ENCODE measurements around the gene ARMH4.

The ARMH4 gene

GRCh38 chr14:58014778-58015177 lies 137.2 kb downstream of the ARMH4 start:
- no peak overlapping the region for H3K4me3 ChIP-seq (ENCODE audit: low read depth, low read length)
- no peak for TF ChIP-seq CTCF (IDR thresholded peaks at IDR 0.05; ENCODE audit: low read depth, low read length, missing control alignments)
- DNase-seq (ENCODE audit: low read depth): no peak

DNA sequence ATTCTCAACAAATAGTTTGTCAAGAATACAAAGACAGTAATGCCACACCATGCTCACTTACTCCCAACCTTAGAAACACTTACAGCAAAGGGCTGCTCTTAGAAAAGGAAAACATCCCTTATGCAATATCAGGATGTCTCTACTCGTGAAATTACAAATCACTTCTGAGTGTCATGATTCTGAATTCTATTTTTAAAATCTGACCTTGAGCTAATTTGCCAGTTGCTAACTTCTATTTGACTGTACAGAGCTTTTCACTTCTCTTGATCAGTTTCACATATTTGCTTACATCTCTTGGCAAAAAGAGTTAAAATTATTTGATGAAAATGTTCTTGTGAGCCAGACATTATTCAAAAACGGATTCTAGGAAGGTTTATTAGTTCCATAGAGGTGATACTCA lies 149.4 kb downstream of the ARMH4 start:
- no peak overlapping the region for H3K4me3 ChIP-seq (ENCODE audit: low read depth, low read length)
- DNase-seq (ENCODE audit: low read depth): no peak
- no peak for TF ChIP-seq CTCF (IDR thresholded peaks at IDR 0.05; ENCODE audit: low read depth, low read length, missing control alignments)

DNA sequence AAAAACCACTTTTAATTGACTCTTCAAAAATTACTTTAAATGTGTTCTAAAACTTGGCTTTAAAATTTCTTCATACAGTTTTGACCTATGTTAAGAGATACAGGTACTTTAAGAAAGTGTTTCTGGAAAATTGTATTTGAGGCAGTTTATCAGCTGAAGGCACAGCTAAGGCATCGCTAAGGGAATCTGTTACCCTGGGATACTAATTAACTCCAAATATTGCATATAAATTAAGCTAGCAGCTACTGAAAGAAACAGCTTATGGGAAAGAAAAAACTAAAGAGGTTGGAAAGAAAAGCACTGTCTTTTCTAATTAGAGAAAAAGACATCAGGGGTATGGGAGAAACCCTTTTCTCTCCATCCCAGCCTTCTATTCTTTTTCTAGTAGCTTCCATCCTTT lies 152.0 kb downstream of the ARMH4 start:
- no peak for TF ChIP-seq CTCF (IDR thresholded peaks at IDR 0.05; ENCODE audit: low read depth, low read length, missing control alignments)
- H3K4me3 ChIP-seq (ENCODE audit: low read depth, low read length): no peak overlapping the region
- DNase-seq (ENCODE audit: low read depth): no peak

DNA sequence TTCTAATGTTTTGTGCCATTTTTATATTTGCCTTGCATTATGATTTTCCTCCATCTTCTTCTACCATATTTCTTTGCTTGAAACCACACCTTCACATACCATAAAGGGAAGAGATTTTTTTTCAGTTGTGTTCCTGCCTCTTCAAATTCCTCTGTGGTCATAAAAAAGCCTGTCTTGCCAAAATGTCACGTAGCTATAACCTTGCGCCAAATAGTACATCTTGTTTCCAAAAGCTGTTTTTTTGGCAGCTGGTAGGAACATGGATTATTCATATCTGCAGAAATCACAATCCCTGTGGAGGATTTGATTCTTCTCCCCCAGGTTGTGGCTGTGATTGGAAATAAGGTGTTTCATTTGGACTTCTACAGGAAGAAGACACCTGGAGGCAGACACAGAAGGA lies 152.5 kb downstream of the ARMH4 start:
- DNase-seq (ENCODE audit: low read depth): no peak
- no peak for TF ChIP-seq CTCF (IDR thresholded peaks at IDR 0.05; ENCODE audit: low read depth, low read length, missing control alignments)
- H3K4me3 ChIP-seq (ENCODE audit: low read depth, low read length): no peak overlapping the region

DNA sequence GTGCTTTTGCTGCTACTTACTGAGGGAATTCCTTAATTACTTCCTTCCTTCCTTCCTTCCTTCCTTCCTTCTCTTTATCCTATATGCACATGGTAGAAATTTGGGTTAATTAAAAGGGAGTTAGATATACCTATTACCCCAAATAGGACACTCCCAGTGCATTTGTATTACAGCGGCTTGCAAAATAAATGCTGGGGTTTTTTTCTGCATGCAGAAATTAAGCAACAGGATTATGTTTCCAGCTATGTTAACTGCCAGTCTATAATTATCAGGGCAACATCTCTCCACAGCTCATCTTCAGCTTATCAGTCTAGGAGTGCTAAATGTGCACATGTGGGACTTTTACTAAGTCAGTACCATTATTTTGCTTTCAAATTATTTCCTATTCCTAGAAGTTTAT lies 153.2 kb downstream of the ARMH4 start:
- DNase-seq (ENCODE audit: low read depth): no peak
- no peak for TF ChIP-seq CTCF (IDR thresholded peaks at IDR 0.05; ENCODE audit: low read depth, low read length, missing control alignments)
- H3K4me3 ChIP-seq (ENCODE audit: low read depth, low read length): no peak overlapping the region

GRCh38 chr14:57991353-57991752 lies 160.7 kb downstream of the ARMH4 start:
- TF ChIP-seq CTCF (IDR thresholded peaks at IDR 0.05; ENCODE audit: low read depth, low read length, missing control alignments): no peak
- H3K4me3 ChIP-seq (ENCODE audit: low read depth, low read length): no peak overlapping the region
- no peak for DNase-seq (ENCODE audit: low read depth)

DNA sequence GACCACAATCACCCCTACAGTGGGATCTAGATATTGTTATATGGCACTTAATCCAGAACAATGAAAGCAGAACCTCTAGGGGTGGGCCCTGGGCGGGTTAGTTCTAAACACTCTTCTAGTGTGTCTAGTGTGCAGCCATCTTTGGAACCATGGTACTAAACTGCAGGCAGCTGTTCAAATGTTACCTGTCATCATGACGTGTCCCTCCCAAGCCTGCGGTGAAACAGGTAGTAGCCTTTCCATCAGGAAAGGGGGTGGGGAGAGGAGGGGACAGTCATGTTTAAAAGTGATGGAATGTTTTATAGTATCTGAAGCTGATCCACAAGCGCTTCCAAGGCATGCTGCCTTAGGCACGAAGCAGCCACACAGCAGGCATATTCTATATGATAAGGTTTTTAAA lies 163.6 kb downstream of the ARMH4 start:
- no peak for DNase-seq (ENCODE audit: low read depth)
- no peak for TF ChIP-seq CTCF (IDR thresholded peaks at IDR 0.05; ENCODE audit: low read depth, low read length, missing control alignments)

More for the DNA sequence above, 163.6 kb downstream of the ARMH4 start:
- no peak overlapping the region for H3K4me3 ChIP-seq (ENCODE audit: low read depth, low read length)
